HepG2 (cell line): ENCODE measurements around the gene CCDC87. TPM values are rescaled to one million over a fixed set of nuclear protein-coding genes. Genes with fewer than 3 reads are reported as not detected.

Experiments
- ATAC-seq: fragments of 200-7000 bp; cut with Tn5 transposase; 3 replicates; pipeline ENCODE4 v1.9.1; 2020; ENCODE audit warnings: mild to moderate bottlenecking, moderate library complexity
- BruUV-seq: library from RNA; stranded (reverse); fragments of 400-500 nt; replicated peaks from 2 replicates; lab custom pipeline; 2021; lab: Mats Ljungman, UMichigan
- CTCF ChIA-PET: fragments of 300-600 bp; formaldehyde crosslinking; extraction: SDS; loops from one replicate; lab custom pipeline; 2021; ENCODE audit warnings: low total read pairs, inconsistent platforms, low intra/inter-chr PET ratio; lab: Yijun Ruan, JAX
- POLR2A ChIA-PET: fragments of 350-600 bp; sonication (Branson Sonifier 250); formaldehyde crosslinking; loops from one replicate; lab custom pipeline; 2020; ENCODE audit warnings: antibody characterized with exemption, inconsistent platforms; lab: Yijun Ruan, JAX
- DNase-seq: peaks from one replicate; pipeline ENCODE4 v3.0.0-alpha.2; 2015; ENCODE audit warnings: low spot score
- FAIRE-seq: peaks from 3 replicates; lab custom pipeline; 2011; peaks lifted over from hg19 to GRCh38; lab: Jason Lieb, UNC
- H2AFZ ChIP-seq: one replicate; pipeline ENCODE4 v1.6.1; 2011; ENCODE audit warnings: low read length, inconsistent platforms
- H3K27ac ChIP-seq: fragments of 300-600 bp; 3 replicates; pipeline ENCODE4 v1.8.0; 2011; ENCODE audit warnings: mixed run types, mild to moderate bottlenecking, mixed read lengths, low read length, inconsistent platforms; ENCODE audit not compliant: insufficient read depth; ENCODE audit errors: extremely low read length
- H3K27me3 ChIP-seq, 2 experiments: fragments of 200-600 bp in 1 of 2; 2 replicates in 1 of 2; 3 replicates in 1 of 2; pipeline versions ENCODE4 v1.6.0 to v1.8.0; 2011; ENCODE audit warnings: low read length in 2 of 2, mild to moderate bottlenecking in 2 of 2, moderate library complexity in 2 of 2, inconsistent platforms in 1 of 2; ENCODE audit not compliant: insufficient read depth in 2 of 2, control insufficient read depth in 1 of 2
- H3K36me3 ChIP-seq, 2 experiments: fragments of 200-600 bp in 1 of 2; replicated peaks in 1 of 2; 2 replicates in 1 of 2; 3 replicates in 1 of 2; pipeline versions ENCODE4 v1.5.1 to v1.8.0; 2011; ENCODE audit warnings: low read length in 2 of 2, inconsistent platforms in 1 of 2; ENCODE audit not compliant: insufficient read depth in 2 of 2, control insufficient read depth in 1 of 2
- H3K4me1 ChIP-seq: 2 replicates; pipeline ENCODE4 v1.5.1; 2012; ENCODE audit warnings: low read length, inconsistent platforms; ENCODE audit not compliant: insufficient read depth
- H3K4me2 ChIP-seq: 2 replicates; pipeline ENCODE4 v1.6.0; 2011; ENCODE audit warnings: low read depth, low read length, inconsistent platforms
- H3K4me3 ChIP-seq, 3 experiments: fragments of 200-600 bp in 1 of 3; sonication (generic), shearing (Covaris generic) in 1 of 3; replicated peaks in 1 of 3; 2 replicates each; pipeline ENCODE4 v1.5.1; 2011 to 2016; ENCODE audit warnings: low read length in 3 of 3, inconsistent platforms in 2 of 3, low read depth in 2 of 3, mild to moderate bottlenecking in 2 of 3, control low read depth in 1 of 3, mixed read lengths in 1 of 3; ENCODE audit not compliant: insufficient read depth in 1 of 3
- H3K79me2 ChIP-seq: one replicate; pipeline ENCODE4 v1.6.1; 2011; ENCODE audit warnings: low read length, inconsistent platforms; ENCODE audit not compliant: insufficient read depth
- H3K9ac ChIP-seq: 2 replicates; pipeline ENCODE4 v1.6.0; 2011; ENCODE audit warnings: mild to moderate bottlenecking, low read depth, low read length, inconsistent platforms; ENCODE audit not compliant: insufficient read depth
- H3K9me3 ChIP-seq: 2 replicates; pipeline ENCODE4 v1.5.1; 2012; ENCODE audit warnings: mild to moderate bottlenecking, low read length
- H4K20me1 ChIP-seq: 2 replicates; pipeline ENCODE4 v1.6.0; 2011; ENCODE audit warnings: inconsistent platforms, mild to moderate bottlenecking, low read length, moderate library complexity; ENCODE audit not compliant: insufficient read depth
- FLYWCH1 ChIP-seq: sonication (generic); formaldehyde crosslinking; IDR thresholded peaks from 2 replicates; pipeline ENCODE4 v1.8.1; 2023; ENCODE audit warnings: mild to moderate bottlenecking, missing genetic modification reagents
- MED1 ChIP-seq: sonication (generic); formaldehyde crosslinking; IDR thresholded peaks from 2 replicates; pipeline ENCODE4 v1.4.0; 2020; ENCODE audit warnings: missing genetic modification reagents
- MIER3 ChIP-seq: IDR thresholded peaks from 2 replicates; pipeline ENCODE4 v1.6.1; 2016; ENCODE audit warnings: missing compliant biosample characterization, borderline replicate concordance
- NFE2L1 ChIP-seq: sonication (generic); formaldehyde crosslinking; IDR thresholded peaks from 2 replicates; pipeline ENCODE4 v1.4.0; 2020; ENCODE audit warnings: missing genetic modification reagents, mild to moderate bottlenecking, borderline replicate concordance
- RFX5 ChIP-seq: IDR thresholded peaks from 2 replicates; pipeline ENCODE4 v1.6.1; 2011; ENCODE audit warnings: low read depth, low read length, improper control_type of control experiment
- WGBS: methylation state at CpG from one replicate; pipeline ENCODE4 v1.1.6; 2017; ENCODE audit warnings: low lambda C conversion rate; 5-methylcytosine and 5-hydroxymethylcytosine counted together
- in situ Hi-C: cut with HindIII; loops from 2 replicates; pipeline ENCODE4 v1.10.0; 2017; ENCODE audit warnings: low pct_unique_long_range_greater_than_20kb; ENCODE audit not compliant: extremely low pct_ligation_motif_present
- intact Hi-C: fragments of 100-400 bp; cut with micrococcal nuclease; formaldehyde crosslinking; loops from one replicate; pipeline ENCODE4 v1.10.0; 2022; ENCODE audit not compliant: unreplicated experiment
- polyA plus RNA-seq, 8 experiments: library from polyadenylated mRNA; depleted of rRNA in 3 of 8; stranded (reverse) in 7 of 8; unstranded in 1 of 8; fragments of >200 nt; fragmentation: Illumina TruSeq in 4 of 8; extraction: Trizol in 4 of 8; gene quantifications; 2 replicates each; pipeline versions ENCODE4 v1.2.1 to v1.2.3, GENCODE V29; 2011 to 2016; ENCODE audit warnings: low read depth in 4 of 8, missing spikeins in 1 of 8, mixed read lengths in 1 of 8; ENCODE audit not compliant: insufficient read depth in 1 of 8
- total RNA-seq, 5 experiments: library from RNA; depleted of rRNA; stranded (reverse); fragments of >200 nt; fragmentation: Illumina TruSeq; extraction: Trizol; gene quantifications; 2 replicates each; pipeline ENCODE4 v1.2.3, GENCODE V29; 2016; ENCODE audit warnings: low read depth in 1 of 5
- TF ChIP-seq, protein P1 (sequence below): sonication (generic); formaldehyde crosslinking; IDR thresholded peaks from 2 replicates; pipeline ENCODE4 v1.8.0; 2022; ENCODE audit warnings: mild to moderate bottlenecking, missing genetic modification reagents, moderate library complexity
- TF ChIP-seq, protein P2 (sequence below): IDR thresholded peaks from 2 replicates; pipeline ENCODE4 v1.6.1; 2016; ENCODE audit warnings: mild to moderate bottlenecking
- TF ChIP-seq, protein P3 (sequence below): sonication (generic); formaldehyde crosslinking; IDR thresholded peaks from 2 replicates; pipeline ENCODE4 v1.4.0; 2020; ENCODE audit warnings: missing genetic modification reagents
- TF ChIP-seq, protein P4 (sequence below): sonication (generic); formaldehyde crosslinking; IDR thresholded peaks from 2 replicates; pipeline ENCODE4 v1.8.1; 2023; ENCODE audit warnings: mild to moderate bottlenecking, inconsistent platforms, moderate library complexity, missing genetic modification reagents, borderline replicate concordance
- TF ChIP-seq, protein P5 (sequence below): sonication (generic); formaldehyde crosslinking; IDR thresholded peaks from 2 replicates; pipeline ENCODE4 v1.4.0; 2020; ENCODE audit warnings: missing genetic modification reagents, low read depth, mild to moderate bottlenecking, borderline replicate concordance

Gene CCDC87
- total and polyA plus RNA-seq, 2 of the 13 experiments (the other 11 are each of a cell fraction or from before 2014, with no cell fraction given) = 0.05 to 0.42 TPM

DNA sequence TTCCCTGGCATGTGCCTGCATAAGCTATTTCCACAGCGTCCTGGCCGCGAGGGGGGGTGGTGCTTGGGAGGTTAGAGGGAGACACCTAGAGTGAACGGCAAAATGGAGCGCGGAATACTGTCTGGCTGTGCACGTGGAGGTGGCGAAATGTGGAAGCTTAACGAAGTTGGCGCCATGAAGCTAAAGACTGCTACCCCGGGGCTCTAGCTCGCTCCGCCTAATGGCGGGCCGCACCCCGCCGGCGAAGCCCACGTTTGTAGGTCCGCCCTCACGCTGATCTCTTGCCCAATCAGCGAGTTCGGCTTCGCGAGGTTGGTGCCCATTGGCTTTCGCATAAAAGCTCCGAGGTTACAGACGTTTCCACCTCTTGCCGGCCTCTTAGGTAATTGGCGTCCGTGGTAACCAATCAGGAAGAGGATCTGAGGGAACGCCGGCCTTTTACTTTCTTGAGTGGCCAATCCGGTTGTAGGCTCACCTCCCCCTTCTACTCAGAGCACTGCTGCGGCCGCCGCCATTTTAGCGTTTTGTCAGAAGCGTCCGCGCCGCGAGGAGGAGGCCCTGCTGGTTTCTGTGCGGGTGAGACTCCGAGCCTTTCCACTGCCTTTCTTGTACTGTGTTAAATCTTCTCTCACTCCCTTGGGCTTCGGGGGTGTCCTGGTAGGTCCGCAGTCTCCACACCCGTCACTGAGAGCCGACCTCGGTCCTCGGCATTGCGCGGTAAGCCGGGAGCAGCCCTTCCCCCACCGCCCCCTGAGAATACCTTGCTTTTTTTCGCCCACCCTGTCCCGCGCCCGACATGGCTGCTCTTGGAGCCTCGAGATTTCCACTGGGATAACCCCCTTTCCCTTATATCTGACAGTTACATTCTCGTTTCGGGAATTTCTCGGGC is 45.6 kb upstream of the CCDC87 start, which contains the start of gene RBM4:
Gene RBM4 (plus strand): TSS at position 527 of the 889 bp plus-strand sequence. CDS start 1,009 bp downstream, outside the sequence.
- H3K4me3 ChIP-seq = peak within 1 kb of the TSS; percentile 87 to 96 (median 90)
- BruUV-seq = no TSS peak
- ChIA-PET POLR2A (interaction anchor here (0.6 to 10.0 kb wide), 32 partner anchors 9 to 735 kb away, joined by 3 to 211 read pairs (median 6); partner anchors contain the start of genes ACTN3, BBS1, CCDC87 and CCS), CTCF (interaction anchor here (2.1 kb wide), 1 partner anchor 60 kb away, joined by 7 read pairs; no protein-coding TSS in a partner anchor)
- under 1% methylated on average over 32 of the region's 63 CpGs for WGBS
- in situ Hi-C loops = no loop called here
- peak within 1 kb of the TSS; percentile 88 for H3K4me2 ChIP-seq
- peaks cover 83% of the 10 kb centered on the region for H3K79me2 ChIP-seq
- H3K27me3 ChIP-seq = no peaks in the 10 kb centered on the region; a peak in 1 of 5 replicates
- DNase-seq = peak; percentile 99
- H3K9me3 ChIP-seq = no peaks in the 10 kb centered on the region
- peaks cover 63% of the 10 kb centered on the region for H3K4me1 ChIP-seq
- H2AFZ ChIP-seq = no peak within 1 kb of the TSS
- H4K20me1 ChIP-seq = peaks cover 50% of the 10 kb centered on the region
- peak within 1 kb of the TSS; percentile 97 for H3K9ac ChIP-seq
- peaks cover 5 to 22% of the 10 kb centered on the region in 2 experiments; a peak in 4 of 5 replicates for H3K36me3 ChIP-seq
- intact Hi-C loops = loop anchor here (2.0 kb wide), 1 partner anchor 46 kb away; the partner anchor contains the start of genes CCDC87 and CCS
- peak within 1 kb of the TSS; percentile 95 for H3K27ac ChIP-seq
- ATAC-seq = peak; percentile 93
- peak; percentile 81 for FAIRE-seq
- TF ChIP-seq RFX5 = no peak
- TF ChIP-seq, protein P1, sequence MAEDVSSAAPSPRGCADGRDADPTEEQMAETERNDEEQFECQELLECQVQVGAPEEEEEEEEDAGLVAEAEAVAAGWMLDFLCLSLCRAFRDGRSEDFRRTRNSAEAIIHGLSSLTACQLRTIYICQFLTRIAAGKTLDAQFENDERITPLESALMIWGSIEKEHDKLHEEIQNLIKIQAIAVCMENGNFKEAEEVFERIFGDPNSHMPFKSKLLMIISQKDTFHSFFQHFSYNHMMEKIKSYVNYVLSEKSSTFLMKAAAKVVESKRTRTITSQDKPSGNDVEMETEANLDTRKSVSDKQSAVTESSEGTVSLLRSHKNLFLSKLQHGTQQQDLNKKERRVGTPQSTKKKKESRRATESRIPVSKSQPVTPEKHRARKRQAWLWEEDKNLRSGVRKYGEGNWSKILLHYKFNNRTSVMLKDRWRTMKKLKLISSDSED (CRISPR knock-in tag) = no peak
- TF ChIP-seq, protein P2, sequence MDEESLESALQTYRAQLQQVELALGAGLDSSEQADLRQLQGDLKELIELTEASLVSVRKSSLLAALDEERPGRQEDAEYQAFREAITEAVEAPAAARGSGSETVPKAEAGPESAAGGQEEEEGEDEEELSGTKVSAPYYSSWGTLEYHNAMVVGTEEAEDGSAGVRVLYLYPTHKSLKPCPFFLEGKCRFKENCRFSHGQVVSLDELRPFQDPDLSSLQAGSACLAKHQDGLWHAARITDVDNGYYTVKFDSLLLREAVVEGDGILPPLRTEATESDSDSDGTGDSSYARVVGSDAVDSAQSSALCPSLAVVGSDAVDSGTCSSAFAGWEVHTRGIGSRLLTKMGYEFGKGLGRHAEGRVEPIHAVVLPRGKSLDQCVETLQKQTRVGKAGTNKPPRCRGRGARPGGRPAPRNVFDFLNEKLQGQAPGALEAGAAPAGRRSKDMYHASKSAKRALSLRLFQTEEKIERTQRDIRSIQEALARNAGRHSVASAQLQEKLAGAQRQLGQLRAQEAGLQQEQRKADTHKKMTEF (CRISPR knock-in tag) = peak; percentile 60; the same call in 1 of the 2 replicates
- TF ChIP-seq, protein P3, sequence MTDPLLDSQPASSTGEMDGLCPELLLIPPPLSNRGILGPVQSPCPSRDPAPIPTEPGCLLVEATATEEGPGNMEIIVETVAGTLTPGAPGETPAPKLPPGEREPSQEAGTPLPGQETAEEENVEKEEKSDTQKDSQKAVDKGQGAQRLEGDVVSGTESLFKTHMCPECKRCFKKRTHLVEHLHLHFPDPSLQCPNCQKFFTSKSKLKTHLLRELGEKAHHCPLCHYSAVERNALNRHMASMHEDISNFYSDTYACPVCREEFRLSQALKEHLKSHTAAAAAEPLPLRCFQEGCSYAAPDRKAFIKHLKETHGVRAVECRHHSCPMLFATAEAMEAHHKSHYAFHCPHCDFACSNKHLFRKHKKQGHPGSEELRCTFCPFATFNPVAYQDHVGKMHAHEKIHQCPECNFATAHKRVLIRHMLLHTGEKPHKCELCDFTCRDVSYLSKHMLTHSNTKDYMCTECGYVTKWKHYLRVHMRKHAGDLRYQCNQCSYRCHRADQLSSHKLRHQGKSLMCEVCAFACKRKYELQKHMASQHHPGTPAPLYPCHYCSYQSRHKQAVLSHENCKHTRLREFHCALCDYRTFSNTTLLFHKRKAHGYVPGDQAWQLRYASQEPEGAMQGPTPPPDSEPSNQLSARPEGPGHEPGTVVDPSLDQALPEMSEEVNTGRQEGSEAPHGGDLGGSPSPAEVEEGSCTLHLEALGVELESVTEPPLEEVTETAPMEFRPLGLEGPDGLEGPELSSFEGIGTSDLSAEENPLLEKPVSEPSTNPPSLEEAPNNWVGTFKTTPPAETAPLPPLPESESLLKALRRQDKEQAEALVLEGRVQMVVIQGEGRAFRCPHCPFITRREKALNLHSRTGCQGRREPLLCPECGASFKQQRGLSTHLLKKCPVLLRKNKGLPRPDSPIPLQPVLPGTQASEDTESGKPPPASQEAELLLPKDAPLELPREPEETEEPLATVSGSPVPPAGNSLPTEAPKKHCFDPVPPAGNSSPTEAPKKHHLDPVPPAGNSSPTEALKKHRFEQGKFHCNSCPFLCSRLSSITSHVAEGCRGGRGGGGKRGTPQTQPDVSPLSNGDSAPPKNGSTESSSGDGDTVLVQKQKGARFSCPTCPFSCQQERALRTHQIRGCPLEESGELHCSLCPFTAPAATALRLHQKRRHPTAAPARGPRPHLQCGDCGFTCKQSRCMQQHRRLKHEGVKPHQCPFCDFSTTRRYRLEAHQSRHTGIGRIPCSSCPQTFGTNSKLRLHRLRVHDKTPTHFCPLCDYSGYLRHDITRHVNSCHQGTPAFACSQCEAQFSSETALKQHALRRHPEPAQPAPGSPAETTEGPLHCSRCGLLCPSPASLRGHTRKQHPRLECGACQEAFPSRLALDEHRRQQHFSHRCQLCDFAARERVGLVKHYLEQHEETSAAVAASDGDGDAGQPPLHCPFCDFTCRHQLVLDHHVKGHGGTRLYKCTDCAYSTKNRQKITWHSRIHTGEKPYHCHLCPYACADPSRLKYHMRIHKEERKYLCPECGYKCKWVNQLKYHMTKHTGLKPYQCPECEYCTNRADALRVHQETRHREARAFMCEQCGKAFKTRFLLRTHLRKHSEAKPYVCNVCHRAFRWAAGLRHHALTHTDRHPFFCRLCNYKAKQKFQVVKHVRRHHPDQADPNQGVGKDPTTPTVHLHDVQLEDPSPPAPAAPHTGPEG = no peak
- TF ChIP-seq FLYWCH1 = no peak
- TF ChIP-seq, protein P4, sequence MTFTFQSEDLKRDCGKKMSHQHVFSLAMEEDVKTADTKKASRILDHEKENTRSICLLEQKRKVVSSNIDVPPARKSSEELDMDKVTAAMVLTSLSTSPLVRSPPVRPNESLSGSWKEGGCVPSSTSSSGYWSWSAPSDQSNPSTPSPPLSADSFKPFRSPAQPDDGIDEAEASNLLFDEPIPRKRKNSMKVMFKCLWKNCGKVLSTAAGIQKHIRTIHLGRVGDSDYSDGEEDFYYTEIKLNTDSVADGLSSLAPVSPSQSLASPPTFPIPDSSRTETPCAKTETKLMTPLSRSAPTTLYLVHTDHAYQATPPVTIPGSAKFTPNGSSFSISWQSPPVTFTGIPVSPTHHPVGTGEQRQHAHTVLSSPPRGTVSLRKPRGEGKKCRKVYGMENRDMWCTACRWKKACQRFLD (CRISPR knock-in tag) = peak; percentile 77; the same call in 1 of the 2 replicates
- TF ChIP-seq MED1 (CRISPR knock-in tag) = peak; percentile 3; the same call in 1 of the 2 replicates
- TF ChIP-seq, protein P5, sequence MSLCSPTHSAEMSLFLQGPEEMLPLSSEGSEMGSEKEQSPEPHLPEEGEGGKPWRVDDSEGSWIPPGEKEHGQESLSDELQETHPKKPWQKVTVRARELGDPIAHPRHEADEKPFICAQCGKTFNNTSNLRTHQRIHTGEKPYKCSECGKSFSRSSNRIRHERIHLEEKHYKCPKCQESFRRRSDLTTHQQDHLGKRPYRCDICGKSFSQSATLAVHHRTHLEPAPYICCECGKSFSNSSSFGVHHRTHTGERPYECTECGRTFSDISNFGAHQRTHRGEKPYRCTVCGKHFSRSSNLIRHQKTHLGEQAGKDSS (CRISPR knock-in tag) = no peak
- no peak for TF ChIP-seq MIER3 (CRISPR knock-in tag)
- TF ChIP-seq NFE2L1 (CRISPR knock-in tag) = no peak
